ENCODE measurements around the gene TACR1.
A peak's percentile ranks its signal among the peaks of the same experiment; 100 is the strongest.
"Not testable (repeated sequence)": the region's sequence is repeated elsewhere in the genome, so short reads cannot be mapped to it uniquely, and the experiment has no call there.

Gene TACR1

GRCh38 chr2:75090770-75091515 lies 108.4 kb downstream of the TACR1 start:
- DNase-seq (ENCODE audit: low read depth in 2 of 2) = no peak

DNA sequence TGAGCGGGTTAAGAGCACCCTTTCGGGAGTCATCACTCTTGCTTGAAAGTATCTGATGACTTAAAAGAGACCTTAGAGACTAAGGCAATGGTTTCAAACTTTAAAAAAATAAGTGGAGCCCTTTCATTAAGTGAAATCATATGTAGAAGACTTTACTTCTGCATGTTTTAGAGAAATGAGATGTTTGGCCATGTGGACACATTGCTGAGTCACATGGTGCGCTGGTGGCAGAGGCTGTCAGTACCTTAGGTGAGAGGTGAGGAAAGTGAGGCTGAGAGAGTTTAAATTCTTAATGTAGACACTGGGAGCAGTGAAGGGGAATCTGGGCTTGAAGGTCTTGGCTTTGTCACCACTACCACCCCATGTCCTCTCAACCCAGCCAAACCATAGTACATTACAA lies 109.8 kb downstream of the TACR1 start:
- DNase-seq (ENCODE audit: low read depth in 2 of 2) = no peak

GRCh38 chr2:75088791-75089190 lies 110.5 kb downstream of the TACR1 start:
- no peak for DNase-seq (ENCODE audit: low read depth in 2 of 2)

DNA sequence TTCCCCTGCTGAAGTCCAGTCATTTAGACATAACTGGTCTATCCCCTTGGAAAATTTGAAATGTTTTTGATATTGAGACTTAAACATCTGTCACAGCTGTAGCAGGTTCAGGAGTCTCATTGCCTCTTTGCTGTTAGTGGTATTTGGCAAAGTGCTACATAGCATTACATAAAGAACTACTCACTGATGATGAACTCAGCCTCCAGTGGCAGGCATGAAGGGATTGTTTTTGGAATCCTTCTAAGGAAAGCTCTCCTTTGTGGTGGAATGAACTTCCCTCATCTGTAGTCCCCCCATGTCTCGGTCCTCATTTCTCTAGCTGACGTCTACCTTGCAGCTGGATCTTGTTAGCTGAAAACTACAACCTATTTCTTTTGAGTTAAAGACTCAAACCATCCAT lies 111.6 kb downstream of the TACR1 start:
- no peak for DNase-seq (ENCODE audit: low read depth in 2 of 2)

GRCh38 chr2:75079575-75079974 lies 119.7 kb downstream of the TACR1 start:
- DNase-seq (ENCODE audit: low read depth in 2 of 2) = no peak

- DNase-seq (ENCODE audit: low read depth in 2 of 2) = no peak
Measured at GRCh38 chr2:75077909-75078308, 121.4 kb downstream of the TACR1 start.

- no peak for DNase-seq (ENCODE audit: low read depth in 2 of 2)
Measured at GRCh38 chr2:75076088-75076487, 123.2 kb downstream of the TACR1 start.

DNA sequence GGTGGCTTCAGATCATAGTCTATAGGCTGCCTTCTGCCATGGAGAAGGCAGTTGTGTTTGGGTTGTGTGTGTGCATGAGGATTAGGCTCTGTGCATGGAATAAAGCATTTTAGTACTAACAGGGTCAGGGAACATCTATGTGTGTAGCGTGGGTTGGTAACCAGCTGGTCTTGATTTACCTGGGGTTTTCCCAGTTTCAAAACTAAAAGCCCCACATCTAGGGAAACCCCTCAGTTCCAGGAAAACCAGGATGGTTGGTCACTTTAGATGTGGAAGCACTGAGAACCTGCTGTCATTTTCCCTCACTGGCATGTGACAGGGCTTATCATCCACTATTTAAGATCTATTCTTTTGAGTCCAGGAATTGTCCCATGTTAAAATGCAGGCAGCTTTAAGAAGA lies 124.6 kb downstream of the TACR1 start:
- DNase-seq (ENCODE audit: low read depth in 2 of 2) = no peak

GRCh38 chr2:75074228-75074627 lies 125.1 kb downstream of the TACR1 start:
- no peak for DNase-seq (ENCODE audit: low read depth in 2 of 2)

DNA sequence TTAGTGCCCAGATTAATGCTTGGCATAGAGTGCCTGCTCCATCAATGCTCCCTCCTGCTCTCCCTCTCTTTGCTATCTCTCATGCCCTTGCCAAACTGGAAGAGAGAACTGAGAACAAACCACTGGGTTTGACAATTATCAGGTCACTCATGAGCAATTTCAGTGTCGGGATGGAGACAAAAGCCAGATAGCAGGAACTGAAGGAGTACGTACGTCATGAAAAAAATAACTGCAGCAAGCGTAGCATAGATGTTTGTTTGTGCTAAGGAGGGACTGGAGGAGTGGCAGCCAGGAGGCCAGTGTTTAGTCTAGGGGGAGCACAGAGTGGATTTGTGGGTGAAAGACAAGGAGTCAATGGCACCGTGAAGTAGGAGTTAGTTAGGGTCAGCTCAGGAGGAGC lies 127.6 kb downstream of the TACR1 start:
- DNase-seq (ENCODE audit: low read depth in 2 of 2) = no peak

- no peak for DNase-seq (ENCODE audit: low read depth in 2 of 2)
Measured at GRCh38 chr2:75068546-75068945, 130.8 kb downstream of the TACR1 start.

DNA sequence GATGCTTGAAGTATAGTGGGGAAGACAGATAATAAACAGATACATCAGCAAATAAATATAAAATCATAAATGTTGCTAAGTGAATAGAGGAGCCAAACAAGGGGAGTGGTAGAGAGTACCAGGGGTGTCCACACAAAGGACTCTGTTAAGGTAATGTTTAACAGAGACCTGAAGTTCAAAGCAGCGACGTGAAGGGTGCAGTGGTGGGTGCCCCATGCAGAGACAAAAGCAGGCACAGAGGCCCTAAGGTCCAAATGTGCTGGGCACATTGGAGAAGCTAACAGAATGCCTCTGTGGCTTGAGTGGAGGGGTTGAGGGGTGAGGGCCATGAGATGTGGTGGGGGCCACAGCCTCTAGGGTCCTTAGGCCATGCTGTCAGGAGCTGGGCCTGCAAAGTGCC lies 131.8 kb downstream of the TACR1 start:
- DNase-seq (ENCODE audit: low read depth in 2 of 2) = no peak

DNA sequence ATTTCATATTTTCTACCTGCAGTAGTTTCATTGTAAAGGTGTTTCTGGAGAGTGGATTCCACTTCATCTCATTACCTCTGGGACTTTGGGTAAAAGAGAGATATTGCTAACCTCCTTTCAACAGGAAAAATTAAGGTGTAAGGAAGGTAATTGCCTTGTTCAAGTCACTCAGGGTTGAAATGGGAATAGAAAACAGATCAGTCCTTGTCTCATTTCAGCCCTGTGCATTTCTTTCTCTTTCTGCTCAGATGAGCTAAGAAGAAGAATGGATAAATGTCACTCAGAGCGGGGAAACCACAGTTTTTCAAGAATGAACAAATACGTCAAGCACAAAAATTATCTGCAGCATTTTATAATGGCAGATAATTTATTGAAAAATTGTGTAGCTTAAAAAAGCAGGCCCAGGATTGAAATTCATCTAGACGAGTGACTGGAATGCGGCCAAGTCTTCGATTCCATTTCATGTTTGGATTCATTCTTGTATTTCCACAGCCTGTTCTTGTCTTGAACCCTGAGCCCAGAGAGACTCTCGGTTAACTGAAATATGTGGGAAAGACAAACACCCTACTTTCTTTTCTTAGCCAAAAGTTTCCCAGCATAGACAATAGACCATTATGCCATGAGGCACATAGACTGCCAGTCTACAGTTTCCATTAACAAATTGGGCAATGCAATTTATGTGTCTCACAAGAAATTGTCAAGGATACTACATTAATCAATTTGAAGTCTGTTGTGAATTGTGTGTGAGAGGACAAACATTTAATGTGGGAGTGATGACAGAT lies 133.0 kb downstream of the TACR1 start:
- no peak for DNase-seq (ENCODE audit: low read depth in 2 of 2)

DNA sequence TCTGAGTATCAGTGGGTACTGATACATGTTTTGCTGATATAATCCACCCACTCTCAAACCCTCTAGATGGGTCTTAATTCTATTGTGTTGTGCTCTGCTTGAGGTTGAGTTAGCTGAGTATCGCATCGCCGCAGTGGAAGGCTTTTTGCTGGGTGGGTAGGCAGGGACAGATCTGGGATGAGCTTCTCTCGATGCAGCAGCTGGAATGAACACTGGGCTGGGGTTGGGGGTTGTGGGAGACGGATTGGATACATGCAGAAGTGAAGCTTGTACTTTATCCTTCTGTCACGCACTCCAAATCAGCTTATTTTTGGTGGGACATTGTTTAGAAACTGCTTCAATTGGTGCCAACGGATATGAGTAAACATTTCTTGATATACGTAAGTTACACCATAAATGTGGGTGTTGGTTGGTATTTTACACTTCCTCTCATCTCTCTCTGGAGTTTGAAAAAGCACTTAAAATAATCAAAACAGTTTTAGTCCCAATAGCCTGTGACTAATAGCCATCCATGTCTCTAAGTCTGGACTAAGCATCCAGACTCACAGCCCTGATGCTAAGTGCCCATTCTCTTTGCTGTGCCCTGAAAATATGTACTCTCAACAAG lies 133.8 kb downstream of the TACR1 start:
- no peak for DNase-seq (ENCODE audit: low read depth in 2 of 2)

DNA sequence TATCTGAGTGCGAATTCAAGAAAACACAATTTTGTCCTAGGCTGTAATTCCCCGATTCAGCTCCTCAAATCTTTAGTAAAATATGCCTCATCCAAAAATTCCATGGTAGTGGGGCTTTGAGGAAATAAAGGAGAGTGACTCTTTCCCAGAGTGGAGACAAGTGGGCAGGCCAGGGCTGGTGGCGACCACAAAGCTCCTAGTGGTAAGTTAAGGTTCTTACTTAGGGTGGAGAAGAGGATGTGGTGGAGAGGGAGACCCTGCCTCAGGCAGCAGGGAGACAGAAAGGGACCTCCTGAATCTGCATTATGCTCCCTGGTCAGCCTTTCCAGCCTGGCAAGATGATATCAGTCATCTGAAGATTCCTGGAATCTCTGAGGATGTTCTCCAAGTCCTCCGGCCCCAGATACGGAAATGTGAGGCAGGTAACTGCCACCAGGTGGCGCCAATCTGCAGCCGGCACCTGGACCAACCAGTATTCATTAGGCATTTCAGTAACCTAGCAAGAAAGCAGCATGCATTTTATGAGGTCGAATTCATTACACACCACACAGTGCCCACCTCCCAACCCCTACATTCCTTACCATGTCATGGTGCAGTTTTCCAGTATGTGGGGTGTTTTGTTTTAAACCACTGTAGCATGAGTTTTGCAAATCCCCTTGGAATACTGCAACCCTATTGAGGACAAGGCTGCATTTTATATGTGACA lies 134.5 kb downstream of the TACR1 start:
- peak; percentile 2 to 10 for DNase-seq (ENCODE audit: low read depth in 2 of 2)

- DNase-seq (ENCODE audit: low read depth in 2 of 2) = no peak
Measured at GRCh38 chr2:75063906-75064305, 135.4 kb downstream of the TACR1 start.

DNA sequence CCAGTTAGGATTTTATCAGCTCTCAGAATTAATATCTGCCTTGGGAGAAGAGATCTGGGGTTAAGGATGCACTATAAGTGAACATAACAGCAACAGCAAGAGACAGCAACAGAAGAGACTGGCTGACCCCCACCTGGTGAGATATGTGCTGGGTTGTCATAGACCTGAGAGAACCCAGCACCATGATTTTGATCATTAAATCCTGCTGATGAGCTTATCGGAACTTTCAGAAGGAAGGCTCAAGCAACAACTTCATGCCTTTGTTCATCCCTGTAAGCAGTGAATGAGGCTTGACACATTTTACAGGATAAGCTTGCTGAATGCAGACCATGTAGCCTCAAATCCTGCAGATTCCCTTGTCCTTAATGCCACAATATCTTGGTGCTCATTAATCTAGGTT lies 140.9 kb downstream of the TACR1 start:
- DNase-seq (ENCODE audit: low read depth in 2 of 2) = no peak

- not testable (repeated sequence) for DNase-seq (ENCODE audit: low read depth in 2 of 2)
Measured at GRCh38 chr2:75057150-75057549, 142.2 kb downstream of the TACR1 start.

DNA sequence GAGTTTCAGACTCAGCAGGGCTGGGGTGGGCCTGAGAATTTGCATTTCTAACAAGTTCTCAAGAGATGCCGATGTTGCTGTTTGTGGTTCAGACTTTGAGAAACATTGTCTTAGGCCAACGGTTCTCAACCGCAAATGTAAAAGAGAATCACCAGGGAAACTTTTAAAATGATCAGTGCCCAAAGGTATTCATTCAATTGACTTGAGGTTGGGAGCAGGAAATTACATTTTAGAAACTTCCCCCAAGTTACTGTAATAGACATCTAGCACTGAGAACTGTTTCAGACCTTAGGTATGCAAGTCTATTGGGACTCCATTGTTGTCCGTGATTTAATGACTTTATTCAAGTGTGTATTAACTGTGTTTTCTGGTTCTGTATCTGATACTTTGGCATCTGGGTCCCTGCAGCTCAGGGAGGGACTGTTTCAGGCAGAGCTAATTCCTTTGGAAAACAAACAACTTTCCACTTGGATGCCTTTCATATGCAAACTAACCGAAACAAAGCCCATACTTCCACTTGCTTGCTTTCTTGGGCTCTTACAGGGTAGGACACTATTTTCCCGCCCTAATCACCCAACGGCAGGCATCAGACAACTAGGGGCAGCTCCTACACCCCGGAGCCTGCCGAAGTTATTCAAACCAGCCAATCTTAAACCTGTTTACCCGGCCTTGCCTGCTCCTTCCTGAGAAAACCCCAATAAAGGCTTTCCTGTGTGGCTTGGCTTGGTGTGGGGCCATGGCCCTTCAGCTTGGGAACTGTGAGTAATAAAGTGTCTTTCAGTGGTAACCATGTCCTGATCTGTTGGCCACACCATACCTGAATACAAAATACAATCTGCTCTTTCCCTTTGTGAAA lies 143.3 kb downstream of the TACR1 start:
- DNase-seq (ENCODE audit: low read depth in 2 of 2) = no peak

DNA sequence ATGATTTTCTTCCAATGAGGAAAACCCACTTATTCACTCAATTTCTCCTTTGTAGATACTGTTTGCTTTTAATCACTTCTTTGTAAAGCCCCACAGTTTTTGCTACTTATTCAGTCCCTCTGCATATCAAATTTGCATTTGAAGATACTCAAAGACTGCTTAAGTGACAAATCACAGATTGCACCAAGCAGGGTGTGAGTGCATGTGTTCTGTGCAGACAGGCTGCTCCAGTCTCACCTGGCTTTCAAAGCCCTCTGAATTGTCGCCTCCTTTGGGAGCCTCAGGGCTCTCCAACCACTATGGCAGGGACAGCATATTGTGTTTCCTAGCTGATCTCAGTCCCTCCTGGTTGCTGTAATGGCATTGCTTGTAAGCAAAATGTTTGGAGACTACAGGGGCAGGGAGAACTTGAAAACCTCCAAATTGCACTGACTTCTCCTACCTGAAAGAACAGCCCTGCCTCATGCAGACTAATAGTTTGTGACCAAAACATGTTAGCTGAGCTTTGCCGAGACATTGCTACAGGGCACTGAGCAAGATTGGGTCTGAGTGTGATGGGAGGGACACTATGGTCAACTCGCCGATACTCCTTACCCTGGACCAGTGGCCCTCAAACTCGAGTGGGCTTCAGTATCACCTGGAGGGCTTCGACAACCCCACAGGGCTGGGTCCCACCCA lies 144.0 kb downstream of the TACR1 start:
- DNase-seq (ENCODE audit: low read depth in 2 of 2) = no peak

- DNase-seq (ENCODE audit: low read depth in 2 of 2) = no peak
Measured at GRCh38 chr2:75054296-75054695, 145.0 kb downstream of the TACR1 start.
